Measurements from ENCODE around the gene HNRNPUL1.

HNRNPUL1 gene

DNA sequence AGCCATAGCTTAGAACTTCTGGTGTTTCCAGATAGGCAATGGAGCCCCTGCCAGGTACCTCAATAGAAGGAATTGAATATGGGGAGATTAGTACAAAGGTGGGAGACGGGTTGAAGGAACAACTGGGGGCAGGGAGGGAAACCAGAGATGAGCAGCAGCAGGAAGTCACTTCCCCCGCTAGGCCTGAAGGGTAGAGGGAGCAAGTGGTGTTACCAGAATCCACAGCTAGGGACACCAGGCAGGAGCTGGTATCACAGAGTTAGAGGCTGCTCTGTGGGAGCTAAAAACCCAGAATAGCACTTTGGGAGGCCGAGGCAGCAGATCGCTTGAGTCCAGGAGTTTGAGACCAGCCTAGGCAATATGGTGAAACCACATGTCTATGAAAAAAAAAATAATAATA is 15.3 kb upstream of the HNRNPUL1 start:
- DNase-seq (ENCODE audit: low spot score) = no peak
- TF ChIP-seq, protein P1, sequence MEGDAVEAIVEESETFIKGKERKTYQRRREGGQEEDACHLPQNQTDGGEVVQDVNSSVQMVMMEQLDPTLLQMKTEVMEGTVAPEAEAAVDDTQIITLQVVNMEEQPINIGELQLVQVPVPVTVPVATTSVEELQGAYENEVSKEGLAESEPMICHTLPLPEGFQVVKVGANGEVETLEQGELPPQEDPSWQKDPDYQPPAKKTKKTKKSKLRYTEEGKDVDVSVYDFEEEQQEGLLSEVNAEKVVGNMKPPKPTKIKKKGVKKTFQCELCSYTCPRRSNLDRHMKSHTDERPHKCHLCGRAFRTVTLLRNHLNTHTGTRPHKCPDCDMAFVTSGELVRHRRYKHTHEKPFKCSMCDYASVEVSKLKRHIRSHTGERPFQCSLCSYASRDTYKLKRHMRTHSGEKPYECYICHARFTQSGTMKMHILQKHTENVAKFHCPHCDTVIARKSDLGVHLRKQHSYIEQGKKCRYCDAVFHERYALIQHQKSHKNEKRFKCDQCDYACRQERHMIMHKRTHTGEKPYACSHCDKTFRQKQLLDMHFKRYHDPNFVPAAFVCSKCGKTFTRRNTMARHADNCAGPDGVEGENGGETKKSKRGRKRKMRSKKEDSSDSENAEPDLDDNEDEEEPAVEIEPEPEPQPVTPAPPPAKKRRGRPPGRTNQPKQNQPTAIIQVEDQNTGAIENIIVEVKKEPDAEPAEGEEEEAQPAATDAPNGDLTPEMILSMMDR (IDR thresholded peaks at IDR 0.05; ENCODE audit: extremely low read depth, insufficient read depth, missing control alignments) = no peak
- in situ Hi-C loops (cut with MboI; ENCODE audit: low pct_unique_long_range_greater_than_20kb, low sequenced_read_pairs, unreplicated experiment) = no loop called here

DNA sequence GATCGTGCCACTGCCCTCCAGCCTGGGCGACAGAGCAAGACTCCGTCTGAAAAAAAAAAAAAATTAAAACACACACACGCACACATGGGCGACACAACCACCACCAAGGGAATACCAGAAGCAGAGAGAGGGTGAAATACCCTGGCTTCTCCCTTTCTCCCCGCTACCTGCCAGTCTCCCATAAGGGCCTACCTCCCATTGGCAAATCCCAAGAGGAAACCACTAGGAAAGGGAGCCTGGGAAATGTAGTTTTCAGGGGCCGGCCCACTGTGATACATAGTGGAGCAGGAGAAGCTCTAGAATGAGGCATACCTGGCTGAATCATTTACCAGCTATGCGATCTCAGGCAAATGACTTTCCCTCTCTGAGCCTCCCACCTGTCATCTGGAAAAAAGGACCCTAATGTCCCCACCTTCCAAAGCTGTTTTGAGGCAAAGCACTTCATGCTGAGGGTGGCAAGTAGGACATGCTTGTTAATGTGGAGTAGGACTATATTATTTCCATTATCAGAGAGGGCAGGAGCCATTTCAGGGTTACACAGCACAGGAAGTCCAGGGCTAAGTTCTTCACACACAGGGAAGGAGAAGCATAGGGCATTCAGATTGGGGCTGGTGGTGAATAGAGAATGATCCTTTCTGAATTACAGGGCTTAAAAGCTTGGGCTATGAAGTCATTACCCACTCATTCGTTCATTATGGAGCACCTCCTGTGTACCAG is 14.3 kb upstream of the HNRNPUL1 start:
- TF ChIP-seq, protein P1 (IDR thresholded peaks at IDR 0.05; ENCODE audit: extremely low read depth, insufficient read depth, missing control alignments) = no peak
- DNase-seq (ENCODE audit: low spot score) = no peak
- in situ Hi-C loops (cut with MboI; ENCODE audit: low pct_unique_long_range_greater_than_20kb, low sequenced_read_pairs, unreplicated experiment) = loop anchor here (10.0 kb wide), 1 partner anchor 45 kb away; no protein-coding TSS in a partner anchor

DNA sequence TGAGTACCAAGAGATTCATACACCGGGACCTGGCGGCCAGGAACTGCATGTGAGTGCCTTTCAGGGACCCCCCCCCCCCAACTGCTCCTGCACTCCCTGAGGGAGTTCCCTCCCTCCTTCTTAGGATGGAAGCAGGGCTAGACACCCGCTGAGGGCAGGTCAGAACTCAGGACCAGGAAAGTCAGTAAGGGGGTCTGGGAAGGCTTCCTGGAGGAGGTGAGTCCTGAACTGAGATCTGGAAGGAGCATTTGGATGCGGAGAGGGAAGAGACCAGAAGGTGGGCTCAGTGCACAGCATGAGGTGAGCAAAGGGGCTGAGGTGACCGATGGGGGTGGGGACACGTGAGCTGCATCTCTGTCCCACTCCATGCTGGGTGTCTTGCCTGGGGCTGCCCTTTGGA is 10.5 kb upstream of the HNRNPUL1 start:
- in situ Hi-C loops (cut with MboI; ENCODE audit: low pct_unique_long_range_greater_than_20kb, low sequenced_read_pairs, unreplicated experiment) = loop anchor here (10.0 kb wide), 1 partner anchor 49 kb away; no protein-coding TSS in a partner anchor
- TF ChIP-seq, protein P1 (IDR thresholded peaks at IDR 0.05; ENCODE audit: extremely low read depth, insufficient read depth, missing control alignments) = no peak
- DNase-seq (ENCODE audit: low spot score) = no peak

DNA sequence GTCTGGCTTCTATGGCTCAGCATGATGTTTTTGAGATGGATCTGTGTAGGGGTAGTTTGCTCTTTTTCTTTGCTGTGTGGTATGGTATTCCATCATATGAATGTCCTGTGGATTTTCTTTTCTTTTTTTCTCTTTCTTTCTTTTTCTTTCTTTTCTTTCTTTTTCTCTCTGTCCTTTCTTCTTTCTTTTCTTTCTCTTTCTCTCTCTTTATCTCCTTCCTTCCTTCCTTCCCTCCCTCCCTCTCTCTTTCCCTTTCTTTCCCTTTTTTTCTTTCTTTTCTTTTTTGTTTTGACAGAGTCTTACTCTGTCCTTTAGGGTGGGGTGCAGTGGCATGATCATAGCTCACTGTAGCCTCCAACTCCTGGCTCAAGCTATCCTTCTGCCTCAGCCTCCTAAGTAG is 9.0 kb upstream of the HNRNPUL1 start:
- in situ Hi-C loops (cut with MboI; ENCODE audit: low pct_unique_long_range_greater_than_20kb, low sequenced_read_pairs, unreplicated experiment) = loop anchor here (10.0 kb wide), 1 partner anchor 50 kb away; no protein-coding TSS in a partner anchor
- TF ChIP-seq, protein P1 (IDR thresholded peaks at IDR 0.05; ENCODE audit: extremely low read depth, insufficient read depth, missing control alignments) = no peak
- no peak for DNase-seq (ENCODE audit: low spot score)

DNA sequence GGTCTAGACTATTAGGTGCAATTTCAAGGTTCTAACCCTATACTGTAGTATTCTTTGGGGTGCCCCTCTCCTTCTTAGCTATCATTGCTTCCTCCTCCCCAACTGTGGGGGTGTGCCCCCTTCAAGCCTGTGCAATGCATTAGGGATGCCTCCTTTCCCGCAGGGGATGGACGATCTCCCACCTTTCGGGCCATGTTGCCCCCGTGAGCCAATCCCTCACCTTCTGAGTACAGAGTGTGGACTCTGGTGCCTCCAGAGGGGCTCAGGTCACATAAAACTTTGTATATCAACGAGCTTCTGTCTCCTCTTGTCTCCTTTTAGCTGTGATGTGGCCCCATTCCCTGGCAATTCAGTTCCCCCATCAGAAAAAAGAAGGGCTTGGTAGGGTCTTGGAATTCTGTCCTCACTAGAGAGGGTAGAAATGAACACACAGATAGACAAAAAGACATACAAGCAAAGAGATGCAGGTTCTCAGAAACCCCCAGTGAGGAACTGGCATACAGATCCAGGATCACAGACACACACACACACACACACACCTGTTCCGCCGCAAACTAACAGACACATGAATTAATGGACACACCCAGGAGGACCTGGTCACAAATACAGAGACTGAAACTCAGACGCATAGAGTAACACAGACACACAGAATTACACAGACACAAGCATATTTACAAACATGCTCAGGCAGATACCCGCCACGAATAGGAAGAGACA is 2.5 kb upstream of the HNRNPUL1 start:
- TF ChIP-seq, protein P1 (IDR thresholded peaks at IDR 0.05; ENCODE audit: extremely low read depth, insufficient read depth, missing control alignments) = no peak
- DNase-seq (ENCODE audit: low spot score) = no peak
- in situ Hi-C loops (cut with MboI; ENCODE audit: low pct_unique_long_range_greater_than_20kb, low sequenced_read_pairs, unreplicated experiment) = no loop called here

DNA sequence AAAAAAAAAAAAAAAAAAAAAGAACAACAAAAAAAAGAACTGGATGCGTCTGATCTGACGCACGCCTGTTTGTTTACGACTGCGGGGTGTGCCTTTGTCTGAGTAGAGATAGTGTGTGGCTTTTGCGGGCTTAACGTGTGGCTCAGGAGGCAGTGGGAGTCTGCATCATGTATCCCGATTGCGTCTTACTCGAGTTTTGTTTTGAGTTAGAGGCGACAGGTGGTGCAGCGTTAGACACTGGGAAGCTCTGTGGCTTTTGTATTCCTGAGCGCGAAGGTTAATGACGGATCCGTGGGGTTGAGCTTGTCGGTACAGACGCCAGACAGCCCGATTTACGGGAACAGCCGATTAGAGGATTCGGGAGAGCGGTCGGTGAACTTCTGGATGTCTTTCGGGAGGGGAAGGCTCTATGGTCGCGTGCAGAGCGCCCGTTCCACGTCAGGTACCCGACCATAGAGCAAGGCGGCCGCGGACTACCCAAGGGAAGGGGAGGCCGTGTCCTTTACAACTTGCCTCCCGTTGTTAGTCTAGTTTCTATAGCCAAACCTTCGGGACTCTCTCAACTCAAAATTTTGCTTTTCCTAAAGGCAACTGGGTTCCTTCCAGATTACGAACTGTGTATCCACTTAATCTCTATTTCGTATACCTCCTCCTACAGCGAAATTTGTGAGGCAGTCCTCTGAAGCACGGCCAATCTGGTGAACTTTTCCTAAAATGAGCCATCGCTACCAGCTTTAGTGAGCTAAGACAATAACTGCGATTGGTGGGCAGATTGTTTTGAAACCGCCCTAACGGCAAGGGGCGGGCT is 926 bp upstream of the HNRNPUL1 start:
- TF ChIP-seq, protein P1 (IDR thresholded peaks at IDR 0.05; ENCODE audit: extremely low read depth, insufficient read depth, missing control alignments) = no peak
- DNase-seq (ENCODE audit: low spot score) = peak; percentile 47
- in situ Hi-C loops (cut with MboI; ENCODE audit: low pct_unique_long_range_greater_than_20kb, low sequenced_read_pairs, unreplicated experiment) = no loop called here

Measured in GM13977 (cell line).